BE2C (cell line): ENCODE measurements around the gene SLC35F3.

Experiments used
- DNase-seq: peaks from one replicate; pipeline ENCODE4 v3.0.0-alpha.2; 2020
- H3K27me3 ChIP-seq: fragments of 250-450 bp; sonication (Bioruptor Pico); 2 replicates; pipeline ENCODE4 v1.5.1; 2020; ENCODE audit warnings: mild to moderate bottlenecking
- H3K36me3 ChIP-seq: fragments of 250-450 bp; sonication (Bioruptor Pico); 2 replicates; pipeline ENCODE4 v1.5.1; 2020; ENCODE audit warnings: mild to moderate bottlenecking
- H3K4me1 ChIP-seq: fragments of 250-450 bp; sonication (Bioruptor Pico); 2 replicates; pipeline ENCODE4 v1.5.1; 2020
- H3K4me3 ChIP-seq: 2 replicates; pipeline ENCODE4 v1.5.1; 2011; ENCODE audit warnings: low read depth, low read length
- H3K9me3 ChIP-seq: fragments of 250-450 bp; sonication (Bioruptor Pico); 2 replicates; pipeline ENCODE4 v1.5.1; 2020
- CTCF ChIP-seq: IDR thresholded peaks from 2 replicates; pipeline ENCODE4 v1.5.1; 2012; ENCODE audit warnings: mild to moderate bottlenecking, low read depth, low read length

The SLC35F3 gene

GRCh38 chr1:234321231-234321630 is 416.8 kb downstream of the SLC35F3 start:
- DNase-seq, result no peak
- no peak overlapping the region for H3K4me3 ChIP-seq
- H3K9me3 ChIP-seq, result no peaks in the 10 kb centered on the region
- H3K36me3 ChIP-seq, result no peaks in the 10 kb centered on the region
- peaks cover 59% of the 10 kb centered on the region for H3K27me3 ChIP-seq
- no peaks in the 10 kb centered on the region for H3K4me1 ChIP-seq
- no peak for TF ChIP-seq CTCF

GRCh38 chr1:234322097-234322496 is 417.6 kb downstream of the SLC35F3 start:
- no peak overlapping the region for H3K4me3 ChIP-seq
- no peak for TF ChIP-seq CTCF
- H3K4me1 ChIP-seq, result no peaks in the 10 kb centered on the region
- no peaks in the 10 kb centered on the region for H3K9me3 ChIP-seq
- H3K27me3 ChIP-seq, result peaks cover 53% of the 10 kb centered on the region
- no peak for DNase-seq
- H3K36me3 ChIP-seq, result no peaks in the 10 kb centered on the region

GRCh38 chr1:234322979-234323378 is 418.5 kb downstream of the SLC35F3 start:
- no peaks in the 10 kb centered on the region for H3K9me3 ChIP-seq
- H3K36me3 ChIP-seq, result no peaks in the 10 kb centered on the region
- peak; percentile 84 for DNase-seq
- peaks cover 47% of the 10 kb centered on the region for H3K27me3 ChIP-seq
- H3K4me3 ChIP-seq, result no peak overlapping the region
- H3K4me1 ChIP-seq, result no peaks in the 10 kb centered on the region
- peak; percentile 80 for TF ChIP-seq CTCF

- peak; percentile 24 for DNase-seq
- H3K36me3 ChIP-seq, result no peaks in the 10 kb centered on the region
- TF ChIP-seq CTCF, result no peak
- no peaks in the 10 kb centered on the region for H3K4me1 ChIP-seq
- H3K4me3 ChIP-seq, result no peak overlapping the region
- H3K27me3 ChIP-seq, result peaks cover 37% of the 10 kb centered on the region
- H3K9me3 ChIP-seq, result no peaks in the 10 kb centered on the region
Measured at GRCh38 chr1:234324821-234325220, 420.3 kb downstream of the SLC35F3 start.

GRCh38 chr1:234325878-234326496 is 421.5 kb downstream of the SLC35F3 start:
- Histone ChIP-seq H3K4me1 (no peaks in the 10 kb centered on the region), H3K36me3 (no peaks in the 10 kb centered on the region), H3K27me3 (peaks cover 28% of the 10 kb centered on the region), H3K4me3 (peak overlapping the region; percentile 64), H3K9me3 (no peaks in the 10 kb centered on the region)
- TF ChIP-seq CTCF, result no peak
- DNase-seq, result no peak

- H3K9me3 ChIP-seq, result no peaks in the 10 kb centered on the region
- peak; percentile 70 for DNase-seq
- H3K27me3 ChIP-seq, result peaks cover 27% of the 10 kb centered on the region
- H3K4me1 ChIP-seq, result no peaks in the 10 kb centered on the region
- peak overlapping the region; percentile 64 for H3K4me3 ChIP-seq
- TF ChIP-seq CTCF, result peak; percentile 87
- H3K36me3 ChIP-seq, result no peaks in the 10 kb centered on the region
Measured at GRCh38 chr1:234326497-234327366, 422.3 kb downstream of the SLC35F3 start.
